ENCODE data around the gene CHCHD3. TPM values are rescaled to one million over a fixed set of nuclear protein-coding genes. Genes with fewer than 3 reads are reported as not detected.

CHCHD3 gene
- total RNA-seq, 1 experiment from 2014 or later, result 102 TPM

GRCh38 chr7:133124974-133125373, 43.1 kb upstream of the CHCHD3 start:
- no peak overlapping the region for H3K4me3 Mint-ChIP-seq (ENCODE audit: unreplicated experiment)
- no peak overlapping the region for H3K27ac Mint-ChIP-seq (ENCODE audit: unreplicated experiment)

GRCh38 chr7:133121175-133121844, 39.4 kb upstream of the CHCHD3 start:
- BruUV-seq (replicated peaks), result no TSS peak
- Histone ChIP-seq H3K4me1 (no peaks in the 10 kb centered on the region), H3K4me3 (ENCODE audit: low read depth, low read length) (no peak overlapping the region), H3K9me3 (no peaks in the 10 kb centered on the region), H3K27me3 (replicated peaks; ENCODE audit: control insufficient read depth, insufficient read depth, low read length) (no peaks in the 10 kb centered on the region), H3K36me3 (ENCODE audit: control insufficient read depth, insufficient read depth, low read length) (no peaks in the 10 kb centered on the region)
- DNase-seq, result no peak
- H3K9me3 Mint-ChIP-seq (ENCODE audit: unreplicated experiment), result no peaks in the 10 kb centered on the region
- no peaks in the 10 kb centered on the region for H3K4me1 Mint-ChIP-seq (ENCODE audit: low read depth, unreplicated experiment)
- H3K27ac Mint-ChIP-seq (ENCODE audit: unreplicated experiment), result no peak overlapping the region
- ChIA-PET POLR2A (no interaction called here), CTCF (no interaction called here)
- no peaks in the 10 kb centered on the region for H3K36me3 Mint-ChIP-seq (ENCODE audit: insufficient read depth, unreplicated experiment)
- no peak overlapping the region for H3K4me3 Mint-ChIP-seq (ENCODE audit: unreplicated experiment)
- intact Hi-C loops (cut with micrococcal nuclease; ENCODE audit: unreplicated experiment), result no loop called here
- peaks cover 10% of the 10 kb centered on the region for H3K27me3 Mint-ChIP-seq (ENCODE audit: insufficient read depth, unreplicated experiment)
- TF ChIP-seq, protein P1, sequence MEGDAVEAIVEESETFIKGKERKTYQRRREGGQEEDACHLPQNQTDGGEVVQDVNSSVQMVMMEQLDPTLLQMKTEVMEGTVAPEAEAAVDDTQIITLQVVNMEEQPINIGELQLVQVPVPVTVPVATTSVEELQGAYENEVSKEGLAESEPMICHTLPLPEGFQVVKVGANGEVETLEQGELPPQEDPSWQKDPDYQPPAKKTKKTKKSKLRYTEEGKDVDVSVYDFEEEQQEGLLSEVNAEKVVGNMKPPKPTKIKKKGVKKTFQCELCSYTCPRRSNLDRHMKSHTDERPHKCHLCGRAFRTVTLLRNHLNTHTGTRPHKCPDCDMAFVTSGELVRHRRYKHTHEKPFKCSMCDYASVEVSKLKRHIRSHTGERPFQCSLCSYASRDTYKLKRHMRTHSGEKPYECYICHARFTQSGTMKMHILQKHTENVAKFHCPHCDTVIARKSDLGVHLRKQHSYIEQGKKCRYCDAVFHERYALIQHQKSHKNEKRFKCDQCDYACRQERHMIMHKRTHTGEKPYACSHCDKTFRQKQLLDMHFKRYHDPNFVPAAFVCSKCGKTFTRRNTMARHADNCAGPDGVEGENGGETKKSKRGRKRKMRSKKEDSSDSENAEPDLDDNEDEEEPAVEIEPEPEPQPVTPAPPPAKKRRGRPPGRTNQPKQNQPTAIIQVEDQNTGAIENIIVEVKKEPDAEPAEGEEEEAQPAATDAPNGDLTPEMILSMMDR (IDR thresholded peaks at IDR 0.05; ENCODE audit: insufficient read depth in 1 of 2, low read depth in 1 of 2, low read length in 1 of 2, severe bottlenecking in 1 of 2, unreplicated experiment in 1 of 2), result no peak

More at GRCh38 chr7:133124974-133125373, 43.1 kb upstream of the CHCHD3 start:
- H3K36me3 Mint-ChIP-seq (ENCODE audit: insufficient read depth, unreplicated experiment), result no peaks in the 10 kb centered on the region
- ChIA-PET CTCF (no interaction called here), POLR2A (no interaction called here)
- no peaks in the 10 kb centered on the region for H3K9me3 Mint-ChIP-seq (ENCODE audit: unreplicated experiment)
- Histone ChIP-seq H3K27me3 (replicated peaks; ENCODE audit: control insufficient read depth, insufficient read depth, low read length) (no peaks in the 10 kb centered on the region; the same call in 1 of the 2 replicates), H3K36me3 (ENCODE audit: control insufficient read depth, insufficient read depth, low read length) (no peaks in the 10 kb centered on the region), H3K4me1 (no peaks in the 10 kb centered on the region), H3K4me3 (ENCODE audit: low read depth, low read length) (no peak overlapping the region), H3K9me3 (peaks cover under 1% of the 10 kb centered on the region; the same call in 1 of the 2 replicates)
- TF ChIP-seq, protein P1 (IDR thresholded peaks at IDR 0.05; ENCODE audit: insufficient read depth in 1 of 2, low read depth in 1 of 2, low read length in 1 of 2, severe bottlenecking in 1 of 2, unreplicated experiment in 1 of 2), result no peak
- DNase-seq, result no peak
- H3K27me3 Mint-ChIP-seq (ENCODE audit: insufficient read depth, unreplicated experiment), result peaks cover 5% of the 10 kb centered on the region
- no TSS peak for BruUV-seq (replicated peaks)
- intact Hi-C loops (cut with micrococcal nuclease; ENCODE audit: unreplicated experiment), result no loop called here
- no peaks in the 10 kb centered on the region for H3K4me1 Mint-ChIP-seq (ENCODE audit: low read depth, unreplicated experiment)

- Mint-ChIP-seq H3K4me1 (ENCODE audit: low read depth, unreplicated experiment) (no peaks in the 10 kb centered on the region), H3K36me3 (ENCODE audit: insufficient read depth, unreplicated experiment) (no peaks in the 10 kb centered on the region), H3K9me3 (ENCODE audit: unreplicated experiment) (no peaks in the 10 kb centered on the region), H3K27me3 (ENCODE audit: insufficient read depth, unreplicated experiment) (peaks cover 22% of the 10 kb centered on the region), H3K27ac (ENCODE audit: unreplicated experiment) (no peak overlapping the region), H3K4me3 (ENCODE audit: unreplicated experiment) (no peak overlapping the region)
- CTCF ChIA-PET, result no interaction called here
- H3K9me3 ChIP-seq, result no peaks in the 10 kb centered on the region
- BruUV-seq (replicated peaks), result no TSS peak
- no peaks in the 10 kb centered on the region for H3K27me3 ChIP-seq (replicated peaks; ENCODE audit: control insufficient read depth, insufficient read depth, low read length)
- H3K4me1 ChIP-seq, result no peaks in the 10 kb centered on the region
- no peaks in the 10 kb centered on the region for H3K36me3 ChIP-seq (ENCODE audit: control insufficient read depth, insufficient read depth, low read length)
- intact Hi-C loops (cut with micrococcal nuclease; ENCODE audit: unreplicated experiment), result no loop called here
- TF ChIP-seq, protein P1 (IDR thresholded peaks at IDR 0.05; ENCODE audit: insufficient read depth in 1 of 2, low read depth in 1 of 2, low read length in 1 of 2, severe bottlenecking in 1 of 2, unreplicated experiment in 1 of 2), result no peak
- POLR2A ChIA-PET, result no interaction called here
- no peak overlapping the region for H3K4me3 ChIP-seq (ENCODE audit: low read depth, low read length)
- DNase-seq, result no peak
These were observed 37.2 kb upstream of the CHCHD3 start for GRCh38 chr7:133119067-133119466.
